ENCODE measurements around the gene SH3BP5. TPM values are rescaled to one million over a fixed set of nuclear protein-coding genes. Genes with fewer than 3 reads are reported as not detected.

SH3BP5 gene
- total RNA-seq, 1 experiment from 2014 or later: 0.82 TPM

GRCh38 chr3:15342945-15343344 is 10.6 kb upstream of the SH3BP5 start:
- no peak overlapping the region for H2AFZ ChIP-seq (ENCODE audit: low read length)
- peaks cover 39% of the 10 kb centered on the region for H3K4me1 ChIP-seq (ENCODE audit: low read length)
- no peaks in the 10 kb centered on the region for H3K27me3 ChIP-seq (ENCODE audit: low read length)
- DNase-seq: no peak
- no peaks in the 10 kb centered on the region for H3K36me3 ChIP-seq (ENCODE audit: insufficient read depth, low read length)
- no peak overlapping the region for H3K4me3 ChIP-seq (ENCODE audit: low read length)
- H3K9ac ChIP-seq (ENCODE audit: low read length): no peak overlapping the region
- H3K27ac ChIP-seq (ENCODE audit: low read length): no peak overlapping the region
- H3K9me3 ChIP-seq (ENCODE audit: low read length): no peaks in the 10 kb centered on the region
- no peaks in the 10 kb centered on the region for H4K20me1 ChIP-seq (ENCODE audit: insufficient read depth, low read depth, low read length)
- H3K4me2 ChIP-seq (ENCODE audit: low read depth, low read length, poor library complexity, severe bottlenecking): peak overlapping the region; percentile 23
- no peaks in the 10 kb centered on the region for H3K79me2 ChIP-seq (ENCODE audit: low read length)
- H3K9me2 ChIP-seq (replicated peaks; ENCODE audit: insufficient read depth, low read length): no peaks in the 10 kb centered on the region

GRCh38 chr3:15342246-15342645 is 9.9 kb upstream of the SH3BP5 start:
- Histone ChIP-seq H3K4me2 (ENCODE audit: low read depth, low read length, poor library complexity, severe bottlenecking) (peak overlapping the region; percentile 23), H3K4me3 (ENCODE audit: low read length) (no peak overlapping the region), H3K79me2 (ENCODE audit: low read length) (no peaks in the 10 kb centered on the region), H3K9ac (ENCODE audit: low read length) (no peak overlapping the region), H2AFZ (ENCODE audit: low read length) (no peak overlapping the region), H3K36me3 (ENCODE audit: insufficient read depth, low read length) (no peaks in the 10 kb centered on the region), H4K20me1 (ENCODE audit: insufficient read depth, low read depth, low read length) (no peaks in the 10 kb centered on the region), H3K9me3 (ENCODE audit: low read length) (no peaks in the 10 kb centered on the region), H3K9me2 (replicated peaks; ENCODE audit: insufficient read depth, low read length) (no peaks in the 10 kb centered on the region), H3K4me1 (ENCODE audit: low read length) (peaks cover 39% of the 10 kb centered on the region), H3K27me3 (ENCODE audit: low read length) (no peaks in the 10 kb centered on the region), H3K27ac (ENCODE audit: low read length) (no peak overlapping the region)
- DNase-seq: no peak

- Histone ChIP-seq H3K4me3 (ENCODE audit: low read length) (no peak overlapping the region), H3K27me3 (ENCODE audit: low read length) (no peaks in the 10 kb centered on the region), H2AFZ (ENCODE audit: low read length) (no peak overlapping the region), H3K79me2 (ENCODE audit: low read length) (no peaks in the 10 kb centered on the region), H3K36me3 (ENCODE audit: insufficient read depth, low read length) (no peaks in the 10 kb centered on the region), H3K27ac (ENCODE audit: low read length) (no peak overlapping the region), H3K4me1 (ENCODE audit: low read length) (peaks cover 39% of the 10 kb centered on the region), H3K9ac (ENCODE audit: low read length) (no peak overlapping the region), H3K9me2 (replicated peaks; ENCODE audit: insufficient read depth, low read length) (no peaks in the 10 kb centered on the region), H3K9me3 (ENCODE audit: low read length) (no peaks in the 10 kb centered on the region), H4K20me1 (ENCODE audit: insufficient read depth, low read depth, low read length) (no peaks in the 10 kb centered on the region), H3K4me2 (ENCODE audit: low read depth, low read length, poor library complexity, severe bottlenecking) (no peak overlapping the region)
- DNase-seq: no peak
Measured at GRCh38 chr3:15341030-15341726, 8.8 kb upstream of the SH3BP5 start.

DNA sequence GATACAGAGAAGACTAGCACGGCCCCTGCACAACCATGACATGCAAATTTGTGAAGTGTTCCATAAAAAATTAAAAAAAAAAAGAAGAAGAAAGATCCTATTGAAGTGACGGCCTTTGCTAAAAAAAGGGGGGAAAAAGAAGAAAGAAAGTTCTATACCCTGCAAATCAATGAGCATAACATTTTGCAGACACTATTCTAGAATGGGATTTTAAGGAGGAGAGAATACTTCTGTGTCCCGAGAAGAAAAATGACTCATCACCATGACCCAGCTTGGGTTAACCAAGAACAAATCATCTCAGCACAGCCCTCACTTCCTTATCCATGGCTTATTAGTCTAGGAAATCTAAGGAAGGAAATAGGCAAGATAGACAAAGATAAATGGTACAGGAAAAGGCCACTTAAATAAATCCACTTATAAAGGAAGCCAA is 7.4 kb upstream of the SH3BP5 start:
- H3K9ac ChIP-seq (ENCODE audit: low read length): no peak overlapping the region
- H3K27ac ChIP-seq (ENCODE audit: low read length): no peak overlapping the region
- no peak overlapping the region for H2AFZ ChIP-seq (ENCODE audit: low read length)
- H4K20me1 ChIP-seq (ENCODE audit: insufficient read depth, low read depth, low read length): no peaks in the 10 kb centered on the region
- no peaks in the 10 kb centered on the region for H3K36me3 ChIP-seq (ENCODE audit: insufficient read depth, low read length)
- H3K27me3 ChIP-seq (ENCODE audit: low read length): no peaks in the 10 kb centered on the region
- no peaks in the 10 kb centered on the region for H3K9me2 ChIP-seq (replicated peaks; ENCODE audit: insufficient read depth, low read length)
- no peak overlapping the region for H3K4me2 ChIP-seq (ENCODE audit: low read depth, low read length, poor library complexity, severe bottlenecking)
- H3K4me3 ChIP-seq (ENCODE audit: low read length): no peak overlapping the region
- no peaks in the 10 kb centered on the region for H3K79me2 ChIP-seq (ENCODE audit: low read length)
- H3K9me3 ChIP-seq (ENCODE audit: low read length): no peaks in the 10 kb centered on the region
- no peak for DNase-seq
- H3K4me1 ChIP-seq (ENCODE audit: low read length): peaks cover 26% of the 10 kb centered on the region

- DNase-seq: no peak
- Histone ChIP-seq H3K79me2 (ENCODE audit: low read length) (no peaks in the 10 kb centered on the region), H3K36me3 (ENCODE audit: insufficient read depth, low read length) (no peaks in the 10 kb centered on the region), H3K4me3 (ENCODE audit: low read length) (no peak overlapping the region), H3K9me2 (replicated peaks; ENCODE audit: insufficient read depth, low read length) (no peaks in the 10 kb centered on the region), H3K4me1 (ENCODE audit: low read length) (peaks cover 23% of the 10 kb centered on the region), H2AFZ (ENCODE audit: low read length) (no peak overlapping the region), H3K9ac (ENCODE audit: low read length) (no peak overlapping the region), H4K20me1 (ENCODE audit: insufficient read depth, low read depth, low read length) (no peaks in the 10 kb centered on the region), H3K9me3 (ENCODE audit: low read length) (no peaks in the 10 kb centered on the region), H3K4me2 (ENCODE audit: low read depth, low read length, poor library complexity, severe bottlenecking) (no peak overlapping the region), H3K27ac (ENCODE audit: low read length) (no peak overlapping the region), H3K27me3 (ENCODE audit: low read length) (no peaks in the 10 kb centered on the region)
Measured at GRCh38 chr3:15339001-15339400, 6.6 kb upstream of the SH3BP5 start.

- Histone ChIP-seq H3K9me2 (replicated peaks; ENCODE audit: insufficient read depth, low read length) (no peaks in the 10 kb centered on the region), H3K9ac (ENCODE audit: low read length) (no peak overlapping the region), H3K79me2 (ENCODE audit: low read length) (no peaks in the 10 kb centered on the region), H3K36me3 (ENCODE audit: insufficient read depth, low read length) (no peaks in the 10 kb centered on the region), H3K27ac (ENCODE audit: low read length) (no peak overlapping the region), H3K4me1 (ENCODE audit: low read length) (peaks cover 21% of the 10 kb centered on the region), H2AFZ (ENCODE audit: low read length) (no peak overlapping the region), H3K4me3 (ENCODE audit: low read length) (no peak overlapping the region), H4K20me1 (ENCODE audit: insufficient read depth, low read depth, low read length) (no peaks in the 10 kb centered on the region), H3K9me3 (ENCODE audit: low read length) (no peaks in the 10 kb centered on the region), H3K4me2 (ENCODE audit: low read depth, low read length, poor library complexity, severe bottlenecking) (no peak overlapping the region), H3K27me3 (ENCODE audit: low read length) (no peaks in the 10 kb centered on the region)
- no peak for DNase-seq
Measured at GRCh38 chr3:15337963-15338362, 5.6 kb upstream of the SH3BP5 start.

GRCh38 chr3:15336057-15336456 is 3.7 kb upstream of the SH3BP5 start:
- no peaks in the 10 kb centered on the region for H3K79me2 ChIP-seq (ENCODE audit: low read length)
- H3K27ac ChIP-seq (ENCODE audit: low read length): no peak overlapping the region
- peaks cover 23% of the 10 kb centered on the region for H3K4me1 ChIP-seq (ENCODE audit: low read length)
- no peaks in the 10 kb centered on the region for H3K27me3 ChIP-seq (ENCODE audit: low read length)
- no peak overlapping the region for H3K4me3 ChIP-seq (ENCODE audit: low read length)
- H2AFZ ChIP-seq (ENCODE audit: low read length): no peak overlapping the region
- H3K4me2 ChIP-seq (ENCODE audit: low read depth, low read length, poor library complexity, severe bottlenecking): no peak overlapping the region
- H4K20me1 ChIP-seq (ENCODE audit: insufficient read depth, low read depth, low read length): no peaks in the 10 kb centered on the region
- no peak overlapping the region for H3K9ac ChIP-seq (ENCODE audit: low read length)
- H3K9me2 ChIP-seq (replicated peaks; ENCODE audit: insufficient read depth, low read length): no peaks in the 10 kb centered on the region
- no peak for DNase-seq
- no peaks in the 10 kb centered on the region for H3K36me3 ChIP-seq (ENCODE audit: insufficient read depth, low read length)
- H3K9me3 ChIP-seq (ENCODE audit: low read length): no peaks in the 10 kb centered on the region

DNA sequence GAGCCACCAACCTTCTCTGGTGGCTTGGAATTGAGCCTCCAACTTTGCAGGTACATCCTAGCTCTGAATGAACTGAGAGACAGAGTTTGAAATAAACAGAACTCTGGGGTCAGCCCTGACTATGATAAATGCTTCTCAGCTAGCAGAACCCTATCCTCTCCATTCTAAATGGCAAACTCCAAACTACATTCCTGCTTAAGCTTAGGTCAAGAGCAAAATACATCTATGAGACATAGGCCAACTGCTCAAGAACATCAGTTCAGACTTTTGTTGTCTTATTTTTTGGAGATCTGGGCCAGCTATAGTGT is 1.5 kb upstream of the SH3BP5 start:
- Histone ChIP-seq H3K4me3 (ENCODE audit: low read length) (no peak overlapping the region), H3K4me2 (ENCODE audit: low read depth, low read length, poor library complexity, severe bottlenecking) (no peak overlapping the region), H3K27ac (ENCODE audit: low read length) (no peak overlapping the region), H2AFZ (ENCODE audit: low read length) (no peak overlapping the region), H3K9me2 (replicated peaks; ENCODE audit: insufficient read depth, low read length) (no peaks in the 10 kb centered on the region), H3K9me3 (ENCODE audit: low read length) (no peaks in the 10 kb centered on the region), H3K4me1 (ENCODE audit: low read length) (peaks cover 15% of the 10 kb centered on the region), H4K20me1 (ENCODE audit: insufficient read depth, low read depth, low read length) (no peaks in the 10 kb centered on the region), H3K36me3 (ENCODE audit: insufficient read depth, low read length) (no peaks in the 10 kb centered on the region), H3K79me2 (ENCODE audit: low read length) (no peaks in the 10 kb centered on the region), H3K27me3 (ENCODE audit: low read length) (no peaks in the 10 kb centered on the region), H3K9ac (ENCODE audit: low read length) (no peak overlapping the region)
- DNase-seq: no peak
